GM18511 (cell line): ENCODE data around the gene PPFIA2.
A peak's percentile ranks its signal among the peaks of the same experiment; 100 is the strongest.

Source experiments
- ATAC-seq: cut with Tn5 transposase; IDR thresholded peaks from one replicate; pipeline ENCODE4 v1.9.1; 2021; ENCODE audit warnings: mild to moderate bottlenecking, moderate library complexity; ENCODE audit not compliant: unreplicated experiment

PPFIA2 gene

GRCh38 chr12:81465191-81465590 is 294.0 kb downstream of the PPFIA2 start:
- ATAC-seq = no peak

GRCh38 chr12:81461163-81461562 is 298.0 kb downstream of the PPFIA2 start:
- no peak for ATAC-seq

DNA sequence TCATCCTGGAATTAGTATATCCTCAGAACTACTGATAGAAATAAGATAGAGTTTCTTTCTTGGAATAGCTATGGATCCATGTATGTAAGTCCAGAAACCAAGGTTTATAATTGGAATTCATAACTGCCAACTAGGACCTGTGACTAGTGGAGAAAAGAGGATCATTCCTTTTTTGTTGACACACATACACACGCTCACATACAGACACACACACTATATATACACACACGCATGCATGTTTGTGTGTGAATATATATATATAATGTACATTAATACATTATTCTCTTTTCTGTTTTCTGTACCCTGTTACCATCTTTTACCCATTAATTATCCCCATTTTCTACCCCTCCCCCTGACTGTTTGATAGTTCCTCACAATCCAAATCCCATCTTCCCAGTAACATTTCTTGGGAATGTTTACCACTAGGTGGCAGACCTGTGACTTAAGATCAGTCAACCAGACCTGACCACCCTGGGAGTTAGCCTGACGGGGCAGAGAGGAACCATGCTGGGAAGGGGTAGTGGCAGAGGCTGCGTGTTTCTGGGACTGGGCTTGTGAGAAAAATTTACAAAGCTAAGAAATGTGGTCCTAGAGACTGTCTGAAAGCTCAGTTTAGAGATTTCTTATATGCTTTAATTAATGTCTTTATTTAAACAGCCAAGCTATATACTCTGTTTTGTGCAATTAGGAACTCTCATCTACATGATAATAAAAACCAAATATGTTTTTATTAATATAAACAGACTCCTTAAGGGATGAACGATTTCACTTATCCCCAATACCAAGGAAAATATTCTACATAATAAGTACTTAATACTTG is 308.0 kb downstream of the PPFIA2 start:
- ATAC-seq = peak; percentile 79

- ATAC-seq = no peak
These were observed 317.5 kb downstream of the PPFIA2 start for GRCh38 chr12:81441629-81442028.

DNA sequence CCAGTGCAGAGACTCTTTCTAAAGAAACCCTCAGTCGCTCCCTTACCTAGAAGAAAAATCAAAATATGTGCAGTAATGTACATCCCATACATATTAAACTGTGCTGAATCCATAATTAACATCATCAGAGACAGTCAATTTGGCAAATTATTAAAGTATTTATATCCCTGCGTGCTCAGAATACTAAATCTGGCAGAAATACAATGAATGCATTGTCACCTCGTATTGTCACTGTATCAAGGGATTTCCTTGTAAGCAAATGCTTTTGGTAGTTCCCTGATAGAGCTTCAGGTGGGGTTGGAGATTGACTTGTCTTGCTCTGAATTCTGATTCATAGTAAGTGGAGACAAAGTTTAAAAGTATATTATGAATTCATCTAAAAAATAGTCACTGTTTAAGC is 319.1 kb downstream of the PPFIA2 start:
- no peak for ATAC-seq

DNA sequence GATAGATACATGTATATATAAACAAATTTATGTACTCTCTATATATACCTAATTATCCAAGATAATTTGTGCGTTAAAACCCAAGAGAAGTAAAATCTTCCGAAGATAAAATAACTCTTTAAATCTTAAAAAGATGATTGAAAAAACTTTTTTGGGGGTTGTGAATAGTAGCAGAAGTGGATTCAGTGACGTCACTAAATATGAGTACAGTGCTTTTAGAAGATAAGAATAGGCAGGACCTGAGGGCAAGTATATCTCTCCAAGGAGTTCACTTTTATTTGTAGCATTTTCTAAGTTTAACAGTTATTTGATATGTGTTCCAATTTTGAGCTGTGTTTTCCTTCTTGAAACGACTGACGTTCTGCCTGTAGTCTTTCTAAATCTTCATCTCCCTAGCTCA is 319.8 kb downstream of the PPFIA2 start:
- ATAC-seq = no peak

DNA sequence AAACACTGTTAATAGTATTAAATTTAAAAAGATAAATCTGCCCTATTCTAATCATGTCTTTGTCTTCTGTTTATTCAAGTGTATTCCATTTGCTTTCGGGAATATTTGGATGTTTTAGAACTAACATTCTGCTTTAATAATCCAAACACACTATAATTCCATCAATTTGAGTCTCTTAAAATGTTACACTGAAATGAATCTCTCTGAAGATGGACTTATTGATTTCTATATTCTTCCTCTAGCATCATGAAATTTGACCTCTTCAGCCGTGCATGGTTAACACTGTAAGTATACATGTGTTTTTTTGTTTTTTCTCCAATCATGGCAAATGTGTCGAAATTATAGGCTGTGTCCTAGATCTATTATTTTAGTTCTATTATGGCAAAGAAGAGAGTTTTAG is 342.1 kb downstream of the PPFIA2 start:
- ATAC-seq = no peak

GRCh38 chr12:81416571-81416970 is 342.6 kb downstream of the PPFIA2 start:
- no peak for ATAC-seq

- no peak for ATAC-seq
These were observed 344.7 kb downstream of the PPFIA2 start for GRCh38 chr12:81414441-81414840.

- no peak for ATAC-seq
These were observed 346.2 kb downstream of the PPFIA2 start for GRCh38 chr12:81412940-81413339.

DNA sequence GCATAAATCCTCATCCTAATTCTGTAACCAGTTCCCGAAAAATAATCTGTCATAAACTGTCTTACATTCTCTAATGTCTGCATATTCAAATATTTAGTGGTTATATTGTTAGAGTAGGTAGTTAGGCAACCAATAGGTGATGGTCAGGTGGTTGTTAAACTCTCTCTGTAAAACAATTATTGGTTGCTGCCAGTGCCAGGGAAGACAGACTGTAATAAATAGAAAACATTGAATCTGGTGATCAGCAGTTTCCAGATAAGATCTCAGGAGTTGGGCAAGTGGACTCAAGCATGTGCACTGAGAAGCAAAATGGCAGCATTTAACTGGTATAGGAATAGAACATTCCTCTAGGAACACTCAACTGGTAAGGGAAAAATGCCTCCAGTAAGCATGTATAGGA is 355.8 kb downstream of the PPFIA2 start:
- no peak for ATAC-seq

DNA sequence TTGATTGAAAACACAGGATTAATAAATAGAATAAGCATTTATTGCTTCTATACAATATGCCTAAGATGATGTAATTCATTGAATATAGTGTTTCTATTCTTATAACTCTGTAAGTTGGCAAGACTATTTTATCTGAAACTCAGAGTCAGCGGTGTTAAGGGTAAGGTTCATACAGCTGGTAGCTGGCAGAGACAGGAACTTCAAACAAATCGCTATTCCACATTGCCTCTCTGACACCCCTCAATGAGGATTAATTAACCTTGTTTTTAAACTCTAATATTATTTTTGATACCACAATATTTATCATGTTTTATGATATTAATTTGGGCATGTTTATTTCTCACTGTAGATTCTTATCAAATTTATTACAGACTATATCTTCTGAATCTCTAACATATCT is 357.9 kb downstream of the PPFIA2 start:
- no peak for ATAC-seq

GRCh38 chr12:81400024-81400423 is 359.1 kb downstream of the PPFIA2 start:
- no peak for ATAC-seq

DNA sequence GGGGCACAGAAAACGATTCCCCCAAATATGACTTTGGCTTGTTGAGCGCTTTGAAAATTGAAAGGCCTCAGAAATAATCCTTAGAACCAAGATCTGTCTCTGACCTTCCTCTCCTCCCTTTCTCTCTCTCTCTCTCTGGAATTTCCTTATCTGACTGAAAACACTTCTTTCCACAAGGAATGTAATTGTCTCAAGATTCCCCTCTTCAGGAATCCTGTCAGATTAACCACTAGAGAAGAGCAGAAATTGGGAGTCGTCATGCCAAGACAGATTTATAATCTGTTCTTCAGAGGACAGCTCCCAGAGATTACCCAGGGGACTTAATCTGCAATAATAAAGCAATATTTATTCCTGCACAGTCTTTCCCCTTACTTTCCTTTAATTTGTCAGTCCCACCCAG is 363.7 kb downstream of the PPFIA2 start:
- ATAC-seq = no peak

- ATAC-seq = no peak
These were observed 369.5 kb downstream of the PPFIA2 start for GRCh38 chr12:81389550-81390099.

- no peak for ATAC-seq
These were observed 373.0 kb downstream of the PPFIA2 start for GRCh38 chr12:81386101-81386500.

DNA sequence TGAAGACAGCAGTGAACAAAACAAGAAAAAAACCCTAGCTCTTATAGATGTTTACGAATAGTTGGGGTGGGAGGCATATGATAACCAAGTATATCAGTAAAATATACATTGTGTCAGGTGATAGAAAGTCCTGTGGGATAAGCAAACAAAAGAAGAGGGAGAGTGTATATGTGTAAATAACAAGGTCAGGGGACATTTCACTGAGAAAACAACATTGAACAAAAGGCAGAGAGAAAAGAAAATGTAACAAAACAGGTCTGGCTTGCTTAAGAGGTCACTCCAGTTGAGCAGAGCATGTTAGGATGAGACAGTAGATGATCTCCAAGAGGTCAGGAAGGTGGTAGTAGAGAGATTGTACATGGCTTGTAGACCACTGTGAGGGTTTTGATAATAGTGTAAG is 377.2 kb downstream of the PPFIA2 start:
- no peak for ATAC-seq

DNA sequence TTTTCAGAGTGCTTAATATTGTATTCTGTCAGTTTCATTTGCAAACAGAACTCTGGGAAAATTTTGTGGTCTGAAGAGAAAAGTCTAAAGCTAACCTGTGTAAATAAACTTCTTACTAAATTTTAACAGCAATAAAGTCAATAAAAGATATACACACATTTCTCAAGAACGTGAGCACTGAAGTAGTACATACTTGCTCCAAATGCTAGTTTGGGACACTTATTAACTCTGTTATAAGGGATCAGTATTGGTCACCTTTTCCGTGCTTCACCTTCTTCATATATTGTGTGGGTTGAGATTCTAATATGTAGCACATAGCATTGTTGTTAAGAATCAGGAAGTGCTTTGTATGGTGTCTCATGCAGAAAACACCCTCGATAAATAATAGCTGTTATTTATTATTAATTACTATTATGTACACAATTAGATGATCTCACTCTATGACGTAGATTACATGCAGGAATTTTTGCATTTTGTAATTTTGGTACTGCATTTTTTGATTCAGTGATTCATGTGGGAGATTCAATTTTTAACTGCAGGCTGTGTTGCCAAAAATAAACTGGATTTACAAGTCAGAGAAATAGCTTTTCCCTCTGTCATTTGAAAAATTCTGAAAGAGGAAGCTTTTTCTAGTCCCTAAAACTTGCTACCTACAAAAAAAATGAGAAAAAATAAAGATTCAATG is 380.4 kb downstream of the PPFIA2 start:
- ATAC-seq = no peak

DNA sequence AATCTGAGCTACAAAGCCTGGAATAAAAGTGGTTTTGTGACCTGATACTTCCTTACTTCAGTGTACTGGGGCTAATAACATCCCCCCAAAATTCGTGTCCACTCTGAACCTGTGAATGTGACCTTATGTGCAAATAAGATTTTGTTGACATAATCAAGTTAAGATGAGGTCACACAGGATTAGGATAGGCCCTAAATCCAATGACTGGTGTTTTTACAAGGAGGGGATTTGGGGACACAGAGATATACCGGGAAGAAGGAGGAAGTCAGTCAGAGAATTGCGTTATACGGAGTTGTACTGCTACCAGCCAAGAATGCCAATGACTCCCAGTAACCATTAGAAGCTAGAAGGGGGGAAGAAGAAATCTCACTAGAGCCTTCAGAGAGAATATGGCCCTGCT is 381.4 kb downstream of the PPFIA2 start:
- ATAC-seq = no peak

- no peak for ATAC-seq
These were observed 383.2 kb downstream of the PPFIA2 start for GRCh38 chr12:81375969-81376368.

- ATAC-seq = no peak
These were observed 388.7 kb downstream of the PPFIA2 start for GRCh38 chr12:81370456-81370855.

DNA sequence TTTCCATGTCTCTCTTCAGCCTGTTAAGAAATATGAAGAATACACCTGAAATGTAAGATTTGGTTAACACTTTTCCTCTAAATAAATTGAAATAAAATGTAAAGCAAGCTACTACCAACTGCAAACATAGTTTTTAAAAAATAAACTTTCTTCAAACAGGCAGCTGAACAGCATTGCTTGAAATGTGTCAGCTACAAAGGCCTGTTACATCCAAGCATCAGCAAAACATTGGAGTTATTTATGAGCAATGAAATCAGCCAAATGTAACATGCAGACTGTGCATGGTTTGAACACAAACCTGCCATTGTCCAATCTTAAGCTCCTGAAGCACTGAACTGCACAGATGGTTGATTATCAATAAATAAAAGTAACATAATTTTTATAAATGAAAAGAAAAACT is 390.0 kb downstream of the PPFIA2 start:
- no peak for ATAC-seq
